ENCODE measurements around the gene MAP3K9.

GRCh38 chr14:70723276-70723675 lies 86.0 kb downstream of the MAP3K9 start:
- TF ChIP-seq REST (IDR thresholded peaks at IDR 0.05; ENCODE audit: insufficient replicate concordance, low read depth) (no peak), SPI1 (IDR thresholded peaks at IDR 0.05; ENCODE audit: borderline replicate concordance, low read depth) (no peak)
- TF ChIP-seq, protein P1, sequence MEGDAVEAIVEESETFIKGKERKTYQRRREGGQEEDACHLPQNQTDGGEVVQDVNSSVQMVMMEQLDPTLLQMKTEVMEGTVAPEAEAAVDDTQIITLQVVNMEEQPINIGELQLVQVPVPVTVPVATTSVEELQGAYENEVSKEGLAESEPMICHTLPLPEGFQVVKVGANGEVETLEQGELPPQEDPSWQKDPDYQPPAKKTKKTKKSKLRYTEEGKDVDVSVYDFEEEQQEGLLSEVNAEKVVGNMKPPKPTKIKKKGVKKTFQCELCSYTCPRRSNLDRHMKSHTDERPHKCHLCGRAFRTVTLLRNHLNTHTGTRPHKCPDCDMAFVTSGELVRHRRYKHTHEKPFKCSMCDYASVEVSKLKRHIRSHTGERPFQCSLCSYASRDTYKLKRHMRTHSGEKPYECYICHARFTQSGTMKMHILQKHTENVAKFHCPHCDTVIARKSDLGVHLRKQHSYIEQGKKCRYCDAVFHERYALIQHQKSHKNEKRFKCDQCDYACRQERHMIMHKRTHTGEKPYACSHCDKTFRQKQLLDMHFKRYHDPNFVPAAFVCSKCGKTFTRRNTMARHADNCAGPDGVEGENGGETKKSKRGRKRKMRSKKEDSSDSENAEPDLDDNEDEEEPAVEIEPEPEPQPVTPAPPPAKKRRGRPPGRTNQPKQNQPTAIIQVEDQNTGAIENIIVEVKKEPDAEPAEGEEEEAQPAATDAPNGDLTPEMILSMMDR (IDR thresholded peaks at IDR 0.05; ENCODE audit: insufficient read depth, low read length): no peak

Measured in HL-60 (cell line).